Activated naive CD8-positive, alpha-beta T cell treated with anti-CD3 and anti-CD28 coated beads, Interleukin-2, amount 10 ng/mL, durations not matched to agents 7 days and 5 days (primary cell): ENCODE measurements around the gene C11orf21. TPM values are rescaled to one million over a fixed set of nuclear protein-coding genes. Genes with fewer than 3 reads are reported as not detected.

Experiments
- ATAC-seq: fragments of 150-1000 bp; cut with Tn5 transposase; one replicate; pipeline ENCODE4 v1.10.0; 2021; ENCODE audit warnings: low read depth, moderate library complexity
- POLR2A ChIA-PET: fragments of 350-600 bp; sonication (Branson Sonifier 250); formaldehyde crosslinking; loops from one replicate; lab custom pipeline; 2021; ENCODE audit warnings: antibody characterized with exemption; lab: Charles Lee
- DNase-seq: peaks from one replicate; pipeline ENCODE4 v3.0.0; 2021
- H3K27ac Mint-ChIP-seq: one replicate; pipeline ENCODE4 v1.8.0; 2022; ENCODE audit warnings: mild to moderate bottlenecking, mixed read lengths
- H3K27me3 Mint-ChIP-seq: one replicate; pipeline ENCODE4 v1.8.0; 2022; ENCODE audit warnings: mild to moderate bottlenecking, moderate library complexity, mixed read lengths
- H3K36me3 Mint-ChIP-seq: one replicate; pipeline ENCODE4 v1.8.0; 2021; ENCODE audit warnings: mild to moderate bottlenecking, mixed read lengths
- H3K4me1 Mint-ChIP-seq: one replicate; pipeline ENCODE4 v1.8.0; 2021; ENCODE audit warnings: mixed read lengths
- H3K4me3 Mint-ChIP-seq: one replicate; pipeline ENCODE4 v1.8.0; 2022; ENCODE audit warnings: mild to moderate bottlenecking, moderate library complexity, mixed read lengths
- H3K9me3 Mint-ChIP-seq: one replicate; pipeline ENCODE4 v1.8.0; 2021; ENCODE audit warnings: mixed read lengths
- total RNA-seq, 2 experiments: library from RNA; stranded (reverse); gene quantifications; one replicate each; pipeline ENCODE4 v1.2.3, GENCODE V29; 2021

The C11orf21 gene
- total RNA-seq, 2 experiments from 2014 or later = 51.0 to 55.3 TPM

DNA sequence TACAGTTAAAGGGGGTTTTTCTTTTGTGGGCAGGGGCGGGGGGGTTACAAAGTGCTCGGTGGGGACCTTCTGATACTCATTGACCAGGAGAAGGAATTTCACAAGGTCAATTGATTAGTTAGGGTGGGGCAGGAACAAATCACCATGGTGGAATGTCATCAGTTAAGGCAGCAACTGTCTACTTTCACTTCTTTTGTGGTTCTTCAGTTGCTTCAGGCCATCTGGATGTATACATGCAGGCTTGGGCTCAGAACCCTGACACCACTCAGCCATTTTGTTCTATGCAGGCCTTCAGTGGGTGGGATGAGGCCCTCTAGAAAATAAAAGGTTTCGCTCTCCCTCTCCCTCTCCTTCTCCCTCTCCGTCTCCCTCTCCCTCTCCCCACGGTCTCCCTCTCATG is 29.7 kb upstream of the C11orf21 start:
- peaks cover 7% of the 10 kb centered on the region for H3K9me3 Mint-ChIP-seq
- peaks cover 6% of the 10 kb centered on the region for H3K36me3 Mint-ChIP-seq
- DNase-seq (no peak), ATAC-seq (no peak)
- H3K27me3 Mint-ChIP-seq = peaks cover 17% of the 10 kb centered on the region
- no peaks in the 10 kb centered on the region for H3K4me1 Mint-ChIP-seq
- POLR2A ChIA-PET = no interaction called here
- H3K27ac Mint-ChIP-seq = no peak overlapping the region
- no peak overlapping the region for H3K4me3 Mint-ChIP-seq

DNA sequence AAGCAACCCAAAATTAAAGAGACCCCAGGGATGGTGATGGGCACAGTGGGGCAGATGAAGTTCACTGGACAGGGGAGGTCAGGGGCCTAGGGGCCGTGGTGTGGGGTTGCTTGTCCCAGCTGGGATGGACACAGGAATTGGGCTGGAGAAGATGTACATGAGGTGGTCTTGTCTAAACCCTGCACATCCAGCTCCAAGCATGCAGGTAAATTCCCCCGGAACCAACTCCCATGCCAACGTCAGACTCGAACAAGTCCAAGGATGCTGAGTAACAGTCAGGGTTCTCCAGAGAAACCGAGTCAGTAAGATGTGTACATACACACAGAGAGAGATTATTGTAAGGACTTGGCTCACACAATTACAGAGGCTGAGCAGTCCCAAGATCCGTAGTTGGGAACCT is 29.0 kb upstream of the C11orf21 start:
- Mint-ChIP-seq H3K36me3 (peaks cover 6% of the 10 kb centered on the region), H3K27me3 (peaks cover 13% of the 10 kb centered on the region), H3K4me1 (no peaks in the 10 kb centered on the region), H3K27ac (no peak overlapping the region), H3K9me3 (peaks cover 7% of the 10 kb centered on the region), H3K4me3 (no peak overlapping the region)
- DNase-seq = no peak
- POLR2A ChIA-PET = no interaction called here
- no peak for ATAC-seq

DNA sequence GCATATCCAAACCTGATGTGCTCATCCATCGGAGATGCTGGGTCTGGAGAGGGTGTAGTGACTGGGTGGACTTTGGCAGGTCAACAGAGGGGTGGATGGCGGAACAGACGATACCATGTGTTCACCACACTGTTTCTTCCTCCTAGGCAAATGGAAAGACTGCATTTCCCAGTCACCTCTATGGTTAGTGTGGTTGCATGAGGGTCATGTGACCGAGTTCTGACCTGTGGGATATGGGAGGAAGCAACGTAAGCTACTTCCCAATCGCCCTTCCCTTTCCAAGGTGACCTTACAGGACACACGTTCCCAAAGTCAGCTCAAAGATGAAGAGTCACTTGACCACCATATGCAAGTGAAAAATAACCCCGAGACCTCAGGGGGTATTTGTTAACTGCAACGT is 27.8 kb upstream of the C11orf21 start:
- Mint-ChIP-seq H3K27ac (no peak overlapping the region), H3K27me3 (peaks cover 13% of the 10 kb centered on the region), H3K9me3 (peaks cover 7% of the 10 kb centered on the region), H3K36me3 (peaks cover 6% of the 10 kb centered on the region), H3K4me3 (no peak overlapping the region), H3K4me1 (no peaks in the 10 kb centered on the region)
- POLR2A ChIA-PET = no interaction called here
- DNase-seq (no peak), ATAC-seq (no peak)

DNA sequence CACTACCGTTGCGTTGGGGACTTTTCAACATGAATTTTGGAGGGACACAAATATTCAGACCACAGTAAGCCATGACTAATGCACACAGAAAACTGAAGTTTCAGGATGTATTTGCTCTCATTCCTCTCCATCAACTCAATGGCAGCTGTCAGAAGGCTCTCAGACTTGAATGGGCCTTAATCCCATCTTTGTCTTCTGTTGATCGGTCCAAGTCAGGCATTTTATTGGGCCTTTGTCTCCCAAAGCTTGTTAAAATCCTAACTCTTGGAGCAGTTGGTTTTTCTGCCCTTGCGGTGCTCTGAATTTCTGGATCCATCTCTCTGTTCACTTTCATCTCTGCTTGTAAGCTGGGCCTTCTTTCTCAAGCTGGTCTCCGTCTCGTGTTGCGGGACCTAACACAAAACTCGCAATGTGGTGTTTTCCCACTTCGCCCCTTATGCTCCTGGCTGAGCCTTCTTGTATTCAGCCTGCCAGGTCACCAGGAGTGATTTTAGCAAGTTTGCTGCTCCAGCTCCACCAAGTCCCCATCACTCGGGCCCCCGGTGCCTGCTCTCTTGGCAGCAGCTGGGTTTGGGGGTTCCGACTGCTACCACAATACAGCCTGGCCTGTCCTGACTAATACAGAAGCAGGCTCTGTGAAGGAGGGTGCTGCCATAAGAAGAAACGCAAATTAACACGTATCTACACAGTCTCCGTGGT is 27.1 kb upstream of the C11orf21 start:
- H3K9me3 Mint-ChIP-seq = peaks cover 7% of the 10 kb centered on the region
- POLR2A ChIA-PET = no interaction called here
- H3K4me3 Mint-ChIP-seq = no peak overlapping the region
- H3K27me3 Mint-ChIP-seq = peaks cover 13% of the 10 kb centered on the region
- ATAC-seq (no peak), DNase-seq (no peak)
- H3K27ac Mint-ChIP-seq = no peak overlapping the region
- peaks cover 6% of the 10 kb centered on the region for H3K36me3 Mint-ChIP-seq
- no peaks in the 10 kb centered on the region for H3K4me1 Mint-ChIP-seq

DNA sequence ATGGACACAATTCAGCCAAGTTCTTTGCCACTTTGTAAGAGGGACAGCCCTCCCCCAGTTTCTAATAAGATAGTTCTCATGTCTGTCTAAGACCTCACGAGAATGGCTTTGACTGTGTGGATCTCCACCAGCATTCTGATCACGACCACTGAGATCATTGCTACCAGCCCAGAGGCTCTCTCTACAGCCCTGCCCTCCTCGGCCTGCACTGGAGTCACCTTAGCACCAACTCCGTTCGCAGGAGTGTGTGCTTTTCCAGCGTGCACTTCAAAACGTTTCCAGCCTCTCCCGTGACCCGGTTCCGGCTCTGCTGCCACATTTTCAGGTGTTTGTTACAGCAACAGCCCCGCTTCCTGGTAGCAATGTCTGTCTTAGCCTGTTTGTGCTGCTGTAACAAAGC is 26.3 kb upstream of the C11orf21 start:
- POLR2A ChIA-PET = no interaction called here
- Mint-ChIP-seq H3K27me3 (peaks cover 13% of the 10 kb centered on the region), H3K36me3 (peaks cover 6% of the 10 kb centered on the region), H3K4me1 (no peaks in the 10 kb centered on the region), H3K27ac (no peak overlapping the region), H3K4me3 (no peak overlapping the region), H3K9me3 (peaks cover 7% of the 10 kb centered on the region)
- DNase-seq (no peak), ATAC-seq (no peak)

DNA sequence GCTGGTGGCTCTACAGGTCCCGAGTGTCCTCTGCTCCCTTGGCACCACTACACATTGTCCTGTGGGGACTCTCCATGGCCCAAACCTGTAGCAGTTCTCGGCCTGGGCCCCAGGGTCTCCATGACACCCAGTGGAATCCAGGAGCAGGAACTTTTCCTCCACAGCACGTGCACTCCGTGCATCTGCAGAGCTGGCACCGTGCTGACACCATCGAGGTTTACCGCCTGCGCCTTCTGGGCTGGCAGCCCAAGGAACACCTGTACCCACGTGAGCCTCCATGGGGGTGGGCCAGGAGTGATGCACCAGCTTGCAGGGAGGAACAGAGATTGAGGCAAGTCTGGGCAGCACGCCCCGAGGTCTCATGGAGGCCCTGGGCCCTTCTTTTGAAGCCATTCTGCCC is 25.3 kb upstream of the C11orf21 start:
- Mint-ChIP-seq H3K27ac (no peak overlapping the region), H3K9me3 (peaks cover 7% of the 10 kb centered on the region), H3K27me3 (peaks cover 19% of the 10 kb centered on the region), H3K4me3 (no peak overlapping the region), H3K36me3 (peaks cover 6% of the 10 kb centered on the region), H3K4me1 (no peaks in the 10 kb centered on the region)
- POLR2A ChIA-PET = no interaction called here
- no peak for ATAC-seq
- DNase-seq = no peak

DNA sequence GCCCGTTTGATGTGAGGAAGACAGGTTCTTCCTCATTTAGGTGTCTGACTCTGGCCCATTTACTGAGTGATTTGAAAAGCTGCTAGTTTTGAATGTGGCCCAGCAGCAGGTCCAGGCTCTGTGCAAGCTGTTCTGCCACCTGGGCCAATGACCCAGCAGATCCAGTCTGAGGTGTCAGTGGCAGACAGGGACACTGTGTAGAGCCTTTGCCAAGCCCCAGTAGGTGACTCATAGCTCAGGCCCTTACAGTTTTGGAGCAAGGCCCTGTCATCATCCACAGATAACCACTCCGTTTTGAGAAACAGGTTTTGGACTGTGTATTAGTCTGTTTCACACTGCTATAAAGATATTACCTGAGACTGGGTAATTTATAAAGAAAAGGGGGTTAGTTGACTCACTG is 24.0 kb upstream of the C11orf21 start:
- no peak overlapping the region for H3K27ac Mint-ChIP-seq
- POLR2A ChIA-PET = no interaction called here
- no peak for ATAC-seq

DNA sequence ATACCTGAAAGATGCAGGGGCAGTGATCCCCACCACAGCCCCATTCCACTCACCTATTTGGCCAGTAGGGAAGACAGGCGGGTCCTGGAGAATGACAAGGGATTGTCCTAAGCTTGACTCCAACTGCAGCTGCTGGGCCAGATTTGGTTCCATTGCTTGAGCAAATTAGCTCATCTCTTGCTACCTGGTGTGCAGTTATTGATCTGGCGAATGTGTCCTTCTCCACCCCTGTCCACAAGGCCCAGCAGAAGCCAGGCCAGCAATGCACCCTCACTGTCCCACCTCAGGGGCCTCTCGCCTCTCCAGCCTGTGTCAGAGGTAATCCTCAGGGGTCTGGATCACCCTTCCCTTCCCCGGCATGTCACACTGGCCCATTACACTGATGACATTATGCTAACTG is 23.4 kb upstream of the C11orf21 start:
- Mint-ChIP-seq H3K9me3 (no peaks in the 10 kb centered on the region), H3K36me3 (no peaks in the 10 kb centered on the region), H3K4me1 (no peaks in the 10 kb centered on the region), H3K27me3 (peaks cover 20% of the 10 kb centered on the region), H3K4me3 (no peak overlapping the region), H3K27ac (no peak overlapping the region)
- no peak for ATAC-seq
- POLR2A ChIA-PET = no interaction called here
- DNase-seq = no peak

More for the DNA sequence above, 24.0 kb upstream of the C11orf21 start:
- Mint-ChIP-seq H3K27me3 (peaks cover 23% of the 10 kb centered on the region), H3K4me3 (no peak overlapping the region), H3K36me3 (peaks cover 3% of the 10 kb centered on the region), H3K9me3 (peaks cover 4% of the 10 kb centered on the region), H3K4me1 (no peaks in the 10 kb centered on the region)
- no peak for DNase-seq

DNA sequence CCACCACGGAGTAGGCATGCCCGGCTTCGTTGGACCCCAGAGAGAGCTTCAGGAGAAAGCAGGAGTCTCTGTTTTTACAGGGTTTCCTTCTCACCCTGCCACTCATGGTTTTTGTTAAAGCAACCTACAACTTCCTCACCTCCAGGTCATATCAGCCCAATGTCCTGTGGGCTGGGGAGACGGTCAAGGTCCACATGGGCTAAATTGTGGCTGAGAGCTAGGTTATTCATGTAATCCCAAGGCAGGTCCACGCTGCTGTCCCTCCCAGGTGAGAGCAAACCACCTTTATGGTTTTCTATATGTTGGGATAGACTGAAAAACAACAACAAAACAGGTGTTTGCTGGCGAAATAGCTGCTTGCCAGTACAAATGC is 19.6 kb upstream of the C11orf21 start:
- Mint-ChIP-seq H3K27me3 (peaks cover 12% of the 10 kb centered on the region), H3K4me3 (no peak overlapping the region), H3K9me3 (no peaks in the 10 kb centered on the region), H3K36me3 (no peaks in the 10 kb centered on the region), H3K27ac (no peak overlapping the region), H3K4me1 (no peaks in the 10 kb centered on the region)
- ATAC-seq (no peak), DNase-seq (no peak)
- POLR2A ChIA-PET = no interaction called here

DNA sequence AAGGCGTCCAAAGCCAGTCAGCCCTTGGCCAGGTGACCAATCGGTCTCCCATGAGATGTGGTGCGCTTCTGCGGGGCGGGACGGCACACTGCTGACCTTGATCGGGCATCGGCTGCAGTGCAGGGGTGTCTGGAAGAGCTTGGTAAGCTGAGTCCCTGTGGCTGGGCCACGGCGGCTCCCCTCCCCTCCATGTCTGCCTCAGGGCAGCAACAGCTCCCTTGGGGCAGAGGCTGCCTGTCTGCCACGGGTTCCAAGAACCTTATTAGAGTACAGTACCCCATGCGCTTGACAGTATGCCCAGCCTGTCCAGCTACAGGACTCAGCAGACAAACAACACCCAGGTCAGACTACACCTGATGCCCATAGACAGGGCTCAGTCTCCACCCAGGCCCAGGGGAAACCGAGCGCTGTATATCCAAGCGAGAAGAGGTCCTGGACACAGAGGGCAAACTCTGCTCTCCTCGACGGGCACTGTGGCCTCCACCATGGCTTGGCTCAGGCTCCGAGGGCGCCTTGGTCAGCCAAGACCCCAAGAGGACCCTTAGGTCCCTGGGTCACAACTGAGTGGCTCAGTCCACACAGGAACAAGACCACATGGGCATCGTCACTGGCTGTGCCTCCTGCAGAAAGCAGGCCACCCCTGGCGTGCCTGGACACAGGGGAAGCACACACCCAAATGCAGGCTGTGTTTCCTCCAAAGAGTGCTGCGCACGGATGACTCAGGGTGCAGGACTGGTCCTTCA is 19.0 kb upstream of the C11orf21 start:
- DNase-seq = no peak
- POLR2A ChIA-PET = interaction anchor here (1.4 kb wide), 1 partner anchor 10 kb away, joined by 4 read pairs; no protein-coding TSS in a partner anchor

DNA sequence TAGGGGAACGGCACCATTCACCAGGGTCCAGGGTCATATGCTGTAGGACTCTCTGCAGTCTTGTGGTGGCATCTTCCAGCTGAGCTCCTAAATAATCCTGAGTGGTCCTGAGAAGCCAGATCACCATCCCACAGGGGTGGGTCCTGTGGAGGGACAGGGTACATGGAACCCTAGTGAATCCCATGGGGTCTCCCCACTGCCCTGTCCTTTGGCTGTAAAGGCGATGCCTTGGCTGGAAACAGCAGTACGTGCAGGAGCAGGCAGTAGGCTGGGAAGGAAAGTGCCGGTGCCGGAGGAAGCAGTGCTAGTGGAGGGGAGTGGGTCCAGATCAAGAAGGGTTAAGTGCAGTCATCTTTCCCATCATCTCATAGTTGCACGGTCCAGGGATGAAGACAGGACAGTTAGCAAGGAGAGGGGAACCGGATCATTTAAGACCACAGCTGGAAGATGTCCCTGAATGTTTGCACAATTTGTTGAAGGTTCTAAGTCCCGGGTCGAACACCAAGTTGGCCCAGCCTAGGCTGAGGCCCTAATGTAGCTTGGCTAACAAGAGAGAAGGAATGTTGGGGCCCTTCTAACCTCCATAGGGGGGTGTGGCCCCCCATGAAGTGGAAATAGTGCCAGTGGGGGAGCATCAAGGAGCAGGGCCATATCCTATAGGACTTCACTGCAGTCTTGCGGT is 18.2 kb upstream of the C11orf21 start:
- no peaks in the 10 kb centered on the region for H3K36me3 Mint-ChIP-seq
- ATAC-seq (no peak), DNase-seq (no peak)
- POLR2A ChIA-PET = interaction anchor here (1.4 kb wide), 1 partner anchor 10 kb away, joined by 4 read pairs; no protein-coding TSS in a partner anchor
- no peak overlapping the region for H3K27ac Mint-ChIP-seq
- peaks cover 10% of the 10 kb centered on the region for H3K27me3 Mint-ChIP-seq
- H3K9me3 Mint-ChIP-seq = no peaks in the 10 kb centered on the region
- no peak overlapping the region for H3K4me3 Mint-ChIP-seq
- no peaks in the 10 kb centered on the region for H3K4me1 Mint-ChIP-seq

More for the DNA sequence above, 19.0 kb upstream of the C11orf21 start:
- ATAC-seq = no peak
- H3K36me3 Mint-ChIP-seq = no peaks in the 10 kb centered on the region
- H3K27ac Mint-ChIP-seq = no peak overlapping the region
- H3K4me1 Mint-ChIP-seq = no peaks in the 10 kb centered on the region
- no peaks in the 10 kb centered on the region for H3K9me3 Mint-ChIP-seq
- peaks cover 10% of the 10 kb centered on the region for H3K27me3 Mint-ChIP-seq
- no peak overlapping the region for H3K4me3 Mint-ChIP-seq

DNA sequence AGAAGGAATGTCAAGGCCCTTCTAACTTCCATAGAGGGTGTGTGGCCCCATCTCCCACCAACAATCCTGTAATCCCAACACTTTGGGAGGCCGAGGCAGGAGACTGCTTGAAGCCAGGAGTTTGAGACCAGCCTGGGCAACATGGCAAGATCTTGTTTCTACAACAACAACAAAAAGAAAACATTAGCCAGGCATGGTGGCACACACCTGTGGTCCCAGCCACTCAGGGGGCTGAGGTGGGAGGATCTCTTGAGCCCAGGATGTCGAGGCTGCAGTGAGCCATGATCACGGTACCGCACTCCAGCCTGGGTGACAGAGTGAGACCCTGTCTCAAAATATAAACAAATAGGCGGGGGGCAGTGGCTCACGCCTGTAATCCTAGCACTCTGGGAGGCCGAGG is 17.0 kb upstream of the C11orf21 start:
- no peak for ATAC-seq
- Mint-ChIP-seq H3K36me3 (no peaks in the 10 kb centered on the region), H3K4me1 (no peaks in the 10 kb centered on the region), H3K4me3 (no peak overlapping the region), H3K9me3 (no peaks in the 10 kb centered on the region), H3K27me3 (peaks cover 10% of the 10 kb centered on the region), H3K27ac (no peak overlapping the region)
- DNase-seq = no peak
- POLR2A ChIA-PET = interaction anchor here (1.4 kb wide), 1 partner anchor 13 kb away, joined by 4 read pairs; no protein-coding TSS in a partner anchor

DNA sequence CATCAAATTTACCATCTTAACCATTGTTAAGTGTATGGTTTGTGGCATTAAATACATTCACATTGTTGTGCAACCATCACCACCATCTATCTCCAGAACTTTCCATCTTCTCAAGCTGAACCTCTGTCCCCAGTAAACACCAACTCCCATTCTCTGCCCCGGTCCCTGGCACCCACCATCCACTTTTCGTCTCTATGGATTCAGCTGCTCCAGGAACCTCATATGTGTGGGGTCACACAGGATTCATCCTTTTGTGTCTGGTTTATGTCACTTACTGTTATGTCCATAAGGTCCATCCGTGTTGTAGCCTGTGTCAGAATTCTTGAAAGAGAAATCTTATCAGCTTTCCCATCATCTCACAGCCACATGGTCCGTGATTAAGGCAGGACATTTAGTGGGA is 16.4 kb upstream of the C11orf21 start:
- Mint-ChIP-seq H3K9me3 (no peaks in the 10 kb centered on the region), H3K4me3 (no peak overlapping the region), H3K27me3 (peaks cover 10% of the 10 kb centered on the region), H3K36me3 (no peaks in the 10 kb centered on the region), H3K27ac (no peak overlapping the region), H3K4me1 (no peaks in the 10 kb centered on the region)
- no peak for DNase-seq
- POLR2A ChIA-PET = interaction anchor here (1.0 to 1.4 kb wide), 3 partner anchors 9 to 12 kb away, joined by 3 to 4 read pairs (median 3); no protein-coding TSS in a partner anchor
- no peak for ATAC-seq
